ENCODE results near the gene C1orf226. TPM values are rescaled to one million over a fixed set of nuclear protein-coding genes. Genes with fewer than 3 reads are reported as not detected.

Gene C1orf226
- total and polyA plus RNA-seq, 2 experiments from 2014 or later: 2.7 to 12.5 TPM

DNA sequence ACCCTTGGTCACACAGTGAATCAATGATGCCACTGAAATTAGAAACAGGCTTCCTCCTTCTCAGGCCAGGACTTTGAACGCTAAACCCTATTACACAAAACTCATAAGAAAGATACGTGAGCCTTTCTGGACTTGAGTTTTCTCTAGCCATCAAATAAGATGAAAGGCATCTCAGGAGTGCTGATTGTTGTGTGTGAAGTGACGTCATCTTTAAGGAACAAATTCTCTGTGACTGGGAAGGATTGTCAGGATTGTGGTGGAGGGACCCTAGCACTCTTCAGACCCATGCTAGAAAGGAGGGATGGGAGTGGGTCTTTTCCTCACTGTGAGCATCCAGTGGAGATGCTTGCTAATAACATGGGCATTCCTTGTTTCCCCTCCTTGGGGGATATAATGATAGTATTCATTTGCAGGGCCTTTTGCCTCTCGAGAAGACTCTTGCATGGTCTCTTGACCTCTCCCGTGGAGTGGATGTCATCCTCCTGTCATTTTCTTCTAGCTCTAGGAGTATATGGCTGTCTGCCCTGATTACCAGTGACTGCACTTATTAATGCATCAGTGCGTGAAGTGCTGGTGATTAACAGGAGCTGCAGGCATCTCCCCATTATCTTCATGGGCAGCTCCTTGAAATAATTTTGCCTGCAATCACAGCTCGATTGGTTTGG is 44.8 kb upstream of the C1orf226 start:
- Histone ChIP-seq H3K4me3 (no peak overlapping the region), H3K4me2 (no peak overlapping the region), H3F3A (replicated peaks; ENCODE audit: low read depth) (no peaks in the 10 kb centered on the region), H3K36me3 (ENCODE audit: insufficient read depth) (no peaks in the 10 kb centered on the region), H2AFZ (no peak overlapping the region), H3K79me2 (replicated peaks; ENCODE audit: insufficient read depth) (no peaks in the 10 kb centered on the region), H3K4me1 (ENCODE audit: insufficient read depth) (peaks cover 14% of the 10 kb centered on the region), H3K9me2 (ENCODE audit: insufficient read depth) (no peaks in the 10 kb centered on the region), H3K27me3 (ENCODE audit: insufficient read depth) (no peaks in the 10 kb centered on the region), H3K27ac (ENCODE audit: low read depth) (no peak overlapping the region), H4K20me1 (replicated peaks; ENCODE audit: insufficient read depth) (no peaks in the 10 kb centered on the region)
- Mint-ChIP-seq H3K9me3 (no peaks in the 10 kb centered on the region), H3K36me3 (ENCODE audit: low read depth) (no peaks in the 10 kb centered on the region; the same call in 2 of the 3 replicates), H3K4me1 (peaks cover 29% of the 10 kb centered on the region), H3K27me3 (ENCODE audit: insufficient read depth, low read depth, poor library complexity) (peaks cover 4% of the 10 kb centered on the region), H3K27ac (no peak overlapping the region), H3K4me3 (no peak overlapping the region)
- DNase-seq (ENCODE audit: low spot score) (no peak), ATAC-seq (no peak)
- TF ChIP-seq, protein P1, sequence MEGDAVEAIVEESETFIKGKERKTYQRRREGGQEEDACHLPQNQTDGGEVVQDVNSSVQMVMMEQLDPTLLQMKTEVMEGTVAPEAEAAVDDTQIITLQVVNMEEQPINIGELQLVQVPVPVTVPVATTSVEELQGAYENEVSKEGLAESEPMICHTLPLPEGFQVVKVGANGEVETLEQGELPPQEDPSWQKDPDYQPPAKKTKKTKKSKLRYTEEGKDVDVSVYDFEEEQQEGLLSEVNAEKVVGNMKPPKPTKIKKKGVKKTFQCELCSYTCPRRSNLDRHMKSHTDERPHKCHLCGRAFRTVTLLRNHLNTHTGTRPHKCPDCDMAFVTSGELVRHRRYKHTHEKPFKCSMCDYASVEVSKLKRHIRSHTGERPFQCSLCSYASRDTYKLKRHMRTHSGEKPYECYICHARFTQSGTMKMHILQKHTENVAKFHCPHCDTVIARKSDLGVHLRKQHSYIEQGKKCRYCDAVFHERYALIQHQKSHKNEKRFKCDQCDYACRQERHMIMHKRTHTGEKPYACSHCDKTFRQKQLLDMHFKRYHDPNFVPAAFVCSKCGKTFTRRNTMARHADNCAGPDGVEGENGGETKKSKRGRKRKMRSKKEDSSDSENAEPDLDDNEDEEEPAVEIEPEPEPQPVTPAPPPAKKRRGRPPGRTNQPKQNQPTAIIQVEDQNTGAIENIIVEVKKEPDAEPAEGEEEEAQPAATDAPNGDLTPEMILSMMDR (conservative IDR thresholded peaks at IDR 0.05; ENCODE audit: low read depth in 2 of 2): no peak
- TF ChIP-seq ZNF114 (CRISPR knock-in tag; IDR thresholded peaks at IDR 0.05) (no peak), NANOG (IDR thresholded peaks at IDR 0.05; ENCODE audit: borderline replicate concordance) (no peak), EZH2phosphoT487 (IDR thresholded peaks at IDR 0.05; ENCODE audit: unreplicated experiment) (no peak), JUNB (IDR thresholded peaks at IDR 0.05; ENCODE audit: unreplicated experiment) (no peak), STAT1 (IDR thresholded peaks at IDR 0.05; ENCODE audit: unreplicated experiment) (no peak), EZH2 (IDR thresholded peaks at IDR 0.05; ENCODE audit: low read depth, unreplicated experiment) (no peak), ZNF331 (CRISPR knock-in tag; IDR thresholded peaks at IDR 0.05; ENCODE audit: low read depth) (no peak), POLR2AphosphoS5 (IDR thresholded peaks at IDR 0.05; ENCODE audit: low read depth) (no peak), CREB1 (CRISPR knock-in tag; IDR thresholded peaks at IDR 0.05; ENCODE audit: low read depth) (no peak)
- TF ChIP-seq, protein P2, sequence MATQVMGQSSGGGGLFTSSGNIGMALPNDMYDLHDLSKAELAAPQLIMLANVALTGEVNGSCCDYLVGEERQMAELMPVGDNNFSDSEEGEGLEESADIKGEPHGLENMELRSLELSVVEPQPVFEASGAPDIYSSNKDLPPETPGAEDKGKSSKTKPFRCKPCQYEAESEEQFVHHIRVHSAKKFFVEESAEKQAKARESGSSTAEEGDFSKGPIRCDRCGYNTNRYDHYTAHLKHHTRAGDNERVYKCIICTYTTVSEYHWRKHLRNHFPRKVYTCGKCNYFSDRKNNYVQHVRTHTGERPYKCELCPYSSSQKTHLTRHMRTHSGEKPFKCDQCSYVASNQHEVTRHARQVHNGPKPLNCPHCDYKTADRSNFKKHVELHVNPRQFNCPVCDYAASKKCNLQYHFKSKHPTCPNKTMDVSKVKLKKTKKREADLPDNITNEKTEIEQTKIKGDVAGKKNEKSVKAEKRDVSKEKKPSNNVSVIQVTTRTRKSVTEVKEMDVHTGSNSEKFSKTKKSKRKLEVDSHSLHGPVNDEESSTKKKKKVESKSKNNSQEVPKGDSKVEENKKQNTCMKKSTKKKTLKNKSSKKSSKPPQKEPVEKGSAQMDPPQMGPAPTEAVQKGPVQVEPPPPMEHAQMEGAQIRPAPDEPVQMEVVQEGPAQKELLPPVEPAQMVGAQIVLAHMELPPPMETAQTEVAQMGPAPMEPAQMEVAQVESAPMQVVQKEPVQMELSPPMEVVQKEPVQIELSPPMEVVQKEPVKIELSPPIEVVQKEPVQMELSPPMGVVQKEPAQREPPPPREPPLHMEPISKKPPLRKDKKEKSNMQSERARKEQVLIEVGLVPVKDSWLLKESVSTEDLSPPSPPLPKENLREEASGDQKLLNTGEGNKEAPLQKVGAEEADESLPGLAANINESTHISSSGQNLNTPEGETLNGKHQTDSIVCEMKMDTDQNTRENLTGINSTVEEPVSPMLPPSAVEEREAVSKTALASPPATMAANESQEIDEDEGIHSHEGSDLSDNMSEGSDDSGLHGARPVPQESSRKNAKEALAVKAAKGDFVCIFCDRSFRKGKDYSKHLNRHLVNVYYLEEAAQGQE (IDR thresholded peaks at IDR 0.05; ENCODE audit: unreplicated experiment): no peak
- TF ChIP-seq, protein P3, sequence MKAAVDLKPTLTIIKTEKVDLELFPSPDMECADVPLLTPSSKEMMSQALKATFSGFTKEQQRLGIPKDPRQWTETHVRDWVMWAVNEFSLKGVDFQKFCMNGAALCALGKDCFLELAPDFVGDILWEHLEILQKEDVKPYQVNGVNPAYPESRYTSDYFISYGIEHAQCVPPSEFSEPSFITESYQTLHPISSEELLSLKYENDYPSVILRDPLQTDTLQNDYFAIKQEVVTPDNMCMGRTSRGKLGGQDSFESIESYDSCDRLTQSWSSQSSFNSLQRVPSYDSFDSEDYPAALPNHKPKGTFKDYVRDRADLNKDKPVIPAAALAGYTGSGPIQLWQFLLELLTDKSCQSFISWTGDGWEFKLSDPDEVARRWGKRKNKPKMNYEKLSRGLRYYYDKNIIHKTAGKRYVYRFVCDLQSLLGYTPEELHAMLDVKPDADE (IDR thresholded peaks at IDR 0.05): no peak
- TF ChIP-seq, protein P4, sequence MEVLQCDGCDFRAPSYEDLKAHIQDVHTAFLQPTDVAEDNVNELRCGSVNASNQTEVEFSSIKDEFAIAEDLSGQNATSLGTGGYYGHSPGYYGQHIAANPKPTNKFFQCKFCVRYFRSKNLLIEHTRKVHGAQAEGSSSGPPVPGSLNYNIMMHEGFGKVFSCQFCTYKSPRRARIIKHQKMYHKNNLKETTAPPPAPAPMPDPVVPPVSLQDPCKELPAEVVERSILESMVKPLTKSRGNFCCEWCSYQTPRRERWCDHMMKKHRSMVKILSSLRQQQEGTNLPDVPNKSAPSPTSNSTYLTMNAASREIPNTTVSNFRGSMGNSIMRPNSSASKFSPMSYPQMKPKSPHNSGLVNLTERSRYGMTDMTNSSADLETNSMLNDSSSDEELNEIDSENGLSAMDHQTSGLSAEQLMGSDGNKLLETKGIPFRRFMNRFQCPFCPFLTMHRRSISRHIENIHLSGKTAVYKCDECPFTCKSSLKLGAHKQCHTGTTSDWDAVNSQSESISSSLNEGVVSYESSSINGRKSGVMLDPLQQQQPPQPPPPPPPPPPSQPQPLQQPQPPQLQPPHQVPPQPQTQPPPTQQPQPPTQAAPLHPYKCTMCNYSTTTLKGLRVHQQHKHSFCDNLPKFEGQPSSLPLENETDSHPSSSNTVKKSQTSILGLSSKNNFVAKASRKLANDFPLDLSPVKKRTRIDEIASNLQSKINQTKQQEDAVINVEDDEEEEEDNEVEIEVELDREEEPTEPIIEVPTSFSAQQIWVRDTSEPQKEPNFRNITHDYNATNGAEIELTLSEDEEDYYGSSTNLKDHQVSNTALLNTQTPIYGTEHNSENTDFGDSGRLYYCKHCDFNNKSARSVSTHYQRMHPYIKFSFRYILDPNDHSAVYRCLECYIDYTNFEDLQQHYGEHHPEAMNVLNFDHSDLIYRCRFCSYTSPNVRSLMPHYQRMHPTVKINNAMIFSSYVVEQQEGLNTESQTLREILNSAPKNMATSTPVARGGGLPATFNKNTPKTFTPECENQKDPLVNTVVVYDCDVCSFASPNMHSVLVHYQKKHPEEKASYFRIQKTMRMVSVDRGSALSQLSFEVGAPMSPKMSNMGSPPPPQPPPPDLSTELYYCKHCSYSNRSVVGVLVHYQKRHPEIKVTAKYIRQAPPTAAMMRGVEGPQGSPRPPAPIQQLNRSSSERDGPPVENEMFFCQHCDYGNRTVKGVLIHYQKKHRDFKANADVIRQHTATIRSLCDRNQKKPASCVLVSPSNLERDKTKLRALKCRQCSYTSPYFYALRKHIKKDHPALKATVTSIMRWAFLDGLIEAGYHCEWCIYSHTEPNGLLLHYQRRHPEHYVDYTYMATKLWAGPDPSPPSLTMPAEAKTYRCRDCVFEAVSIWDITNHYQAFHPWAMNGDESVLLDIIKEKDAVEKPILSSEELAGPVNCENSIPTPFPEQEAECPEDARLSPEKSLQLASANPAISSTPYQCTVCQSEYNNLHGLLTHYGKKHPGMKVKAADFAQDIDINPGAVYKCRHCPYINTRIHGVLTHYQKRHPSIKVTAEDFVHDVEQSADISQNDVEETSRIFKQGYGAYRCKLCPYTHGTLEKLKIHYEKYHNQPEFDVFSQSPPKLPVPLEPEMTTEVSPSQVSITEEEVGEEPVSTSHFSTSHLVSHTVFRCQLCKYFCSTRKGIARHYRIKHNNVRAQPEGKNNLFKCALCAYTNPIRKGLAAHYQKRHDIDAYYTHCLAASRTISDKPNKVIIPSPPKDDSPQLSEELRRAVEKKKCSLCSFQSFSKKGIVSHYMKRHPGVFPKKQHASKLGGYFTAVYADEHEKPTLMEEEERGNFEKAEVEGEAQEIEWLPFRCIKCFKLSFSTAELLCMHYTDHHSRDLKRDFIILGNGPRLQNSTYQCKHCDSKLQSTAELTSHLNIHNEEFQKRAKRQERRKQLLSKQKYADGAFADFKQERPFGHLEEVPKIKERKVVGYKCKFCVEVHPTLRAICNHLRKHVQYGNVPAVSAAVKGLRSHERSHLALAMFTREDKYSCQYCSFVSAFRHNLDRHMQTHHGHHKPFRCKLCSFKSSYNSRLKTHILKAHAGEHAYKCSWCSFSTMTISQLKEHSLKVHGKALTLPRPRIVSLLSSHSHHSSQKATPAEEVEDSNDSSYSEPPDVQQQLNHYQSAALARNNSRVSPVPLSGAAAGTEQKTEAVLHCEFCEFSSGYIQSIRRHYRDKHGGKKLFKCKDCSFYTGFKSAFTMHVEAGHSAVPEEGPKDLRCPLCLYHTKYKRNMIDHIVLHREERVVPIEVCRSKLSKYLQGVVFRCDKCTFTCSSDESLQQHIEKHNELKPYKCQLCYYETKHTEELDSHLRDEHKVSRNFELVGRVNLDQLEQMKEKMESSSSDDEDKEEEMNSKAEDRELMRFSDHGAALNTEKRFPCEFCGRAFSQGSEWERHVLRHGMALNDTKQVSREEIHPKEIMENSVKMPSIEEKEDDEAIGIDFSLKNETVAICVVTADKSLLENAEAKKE (CRISPR knock-in tag; IDR thresholded peaks at IDR 0.05): no peak
